Measurements from ENCODE around the gene SLITRK1.

The SLITRK1 gene

GRCh38 chr13:83865161-83866137, 16.8 kb downstream of the SLITRK1 start:
- no peak for DNase-seq

DNA sequence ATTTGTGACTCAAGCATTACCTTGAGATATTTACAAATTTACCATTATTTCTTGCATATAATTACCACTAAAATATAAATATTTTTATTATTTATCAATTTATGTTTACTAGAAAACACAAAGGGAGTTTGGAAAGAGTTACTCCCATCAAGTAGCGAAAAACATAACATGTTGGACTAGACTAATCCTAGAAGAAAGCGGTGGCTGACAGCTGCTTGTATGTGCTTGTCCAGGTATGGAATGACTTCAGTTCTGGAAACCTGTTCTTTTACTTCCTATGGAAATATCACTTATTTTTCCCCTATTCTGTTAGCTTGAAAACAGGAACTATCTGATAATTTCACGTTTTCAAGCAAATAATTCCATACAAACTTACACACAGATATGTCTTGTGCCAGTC, 28.5 kb downstream of the SLITRK1 start:
- DNase-seq = no peak

GRCh38 chr13:83845106-83845505, 37.2 kb downstream of the SLITRK1 start:
- no peak for DNase-seq

DNA sequence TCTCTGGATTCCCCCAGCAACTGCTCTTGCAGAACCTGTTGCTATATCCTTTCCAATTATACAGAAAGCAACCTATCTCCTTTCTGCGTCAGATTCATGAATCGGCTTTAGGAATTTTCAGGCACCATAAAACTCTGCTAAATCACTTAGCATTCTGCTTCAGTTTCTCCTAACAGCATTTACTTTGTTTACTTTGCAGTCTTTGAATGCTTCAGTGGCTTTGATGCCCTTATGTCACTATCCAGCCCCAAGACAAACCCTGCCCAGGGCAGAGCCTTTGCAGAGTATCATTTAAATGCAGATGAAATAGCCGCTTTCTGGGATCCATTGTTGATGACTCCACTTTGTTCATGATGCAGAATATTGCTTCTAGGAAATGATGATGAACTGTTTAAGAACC, 43.1 kb downstream of the SLITRK1 start:
- peak; percentile 36 for DNase-seq

DNA sequence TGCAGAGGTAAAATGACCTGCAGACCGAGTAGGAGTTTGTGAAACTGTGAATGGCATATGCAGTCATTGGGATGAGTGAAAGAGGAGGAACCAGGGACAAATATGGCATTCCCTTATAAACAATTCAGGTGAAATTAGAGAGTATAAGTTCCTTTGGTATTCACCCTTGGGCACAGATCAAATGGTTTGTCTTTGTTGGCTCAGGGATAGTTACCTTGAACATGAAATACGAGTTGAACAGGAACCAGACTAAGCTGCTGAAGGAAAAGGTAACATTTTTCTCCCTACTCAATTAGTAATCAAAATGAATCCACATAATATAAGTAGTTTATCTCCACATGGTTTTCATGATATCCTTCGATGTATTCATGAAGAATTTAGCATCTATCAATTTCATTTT, 50.5 kb downstream of the SLITRK1 start:
- DNase-seq = no peak

DNA sequence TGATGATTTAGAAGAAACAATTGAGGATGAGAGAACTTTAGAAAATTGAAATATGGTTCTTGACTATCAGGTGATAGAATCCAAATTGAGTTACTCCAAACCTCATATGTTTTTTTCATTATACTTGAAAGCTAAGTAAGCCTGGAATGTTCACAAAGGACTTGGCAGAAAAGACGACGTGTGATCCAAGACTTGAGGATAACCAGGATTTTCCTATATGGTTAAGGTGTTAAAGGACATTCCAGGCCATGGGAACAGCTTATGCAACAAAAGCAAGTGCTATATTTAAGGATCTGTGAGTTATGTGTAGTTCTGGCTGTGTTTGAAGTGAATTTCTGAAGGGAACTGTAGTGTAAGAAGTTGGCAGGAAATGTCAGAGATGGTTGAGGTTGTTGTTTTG, 52.5 kb downstream of the SLITRK1 start:
- DNase-seq = no peak

- no peak for DNase-seq
Measured at GRCh38 chr13:83827338-83827737, 54.9 kb downstream of the SLITRK1 start.

Data from midbrain (tissue), 1 donor.